ENCODE measurements around the gene DISP2. TPM values are rescaled to one million over a fixed set of nuclear protein-coding genes. Genes with fewer than 3 reads are reported as not detected.

Gene DISP2
- total and polyA plus RNA-seq, 2 of the 8 experiments (the other 6 are each of a cell fraction or from before 2014, with no cell fraction given): 0.45 to 1.2 TPM

GRCh38 chr15:40413036-40413435 is 55.0 kb downstream of the DISP2 start (continued):
- no peak for TF ChIP-seq TBP (IDR thresholded peaks at IDR 0.05; ENCODE audit: low read depth, low read length)
- TF ChIP-seq JUND (IDR thresholded peaks at IDR 0.05; ENCODE audit: low read length): no peak
- TF ChIP-seq CREB1 (IDR thresholded peaks at IDR 0.05): no peak

Data from H1 (cell line).